SK-N-SH (cell line): ENCODE measurements around the gene CSTPP1. TPM values are rescaled to one million over a fixed set of nuclear protein-coding genes. Genes with fewer than 3 reads are reported as not detected.
A peak's percentile ranks its signal among the peaks of the same experiment; 100 is the strongest.

ENCODE experiments used
- CTCF ChIA-PET: fragments of 300-600, 350-600 bp; formaldehyde crosslinking; extraction: SDS; loops from one replicate; lab custom pipeline; 2021; lab: Yijun Ruan, JAX
- POLR2A ChIA-PET: fragments of 350-600 bp; sonication (Branson Sonifier 250); formaldehyde crosslinking; extraction: SDS; loops from one replicate; lab custom pipeline; 2020; ENCODE audit warnings: antibody characterized with exemption, inconsistent platforms; lab: Yijun Ruan, JAX
- DNase-seq: peaks from one replicate; pipeline ENCODE4 v3.0.0; 2012
- H2AFZ ChIP-seq: fragments of 200-600 bp; sonication (generic); 2 replicates; pipeline ENCODE4 v1.8.1; 2016; ENCODE audit warnings: antibody characterized with exemption, mild to moderate bottlenecking, low read depth
- H3F3A ChIP-seq: fragments of 200-600 bp; sonication (generic); replicated peaks from 2 replicates; pipeline ENCODE3; 2016; ENCODE audit warnings: antibody characterized with exemption, mild to moderate bottlenecking; ENCODE audit not compliant: insufficient read depth
- H3K27ac ChIP-seq, 2 experiments: fragments of 200-500 bp in 1 of 2; fragments of 200-600 bp in 1 of 2; sonication (Bioruptor generic) in 1 of 2; sonication (generic), shearing (Covaris generic) in 1 of 2; 2 replicates each; pipeline versions ENCODE4 v1.5.1 to v1.6.1; 2014 to 2016; ENCODE audit warnings: low read depth in 2 of 2, inconsistent platforms in 1 of 2, low read length in 1 of 2, mild to moderate bottlenecking in 1 of 2, mixed read lengths in 1 of 2
- H3K27me3 ChIP-seq: fragments of 200-600 bp; sonication (generic), shearing (Covaris generic); 2 replicates; pipeline ENCODE4 v1.6.1; 2016; ENCODE audit warnings: mixed run types; ENCODE audit not compliant: insufficient read depth
- H3K36me3 ChIP-seq, 2 experiments: fragments of 200-500 bp in 1 of 2; fragments of 200-600 bp in 1 of 2; sonication (Bioruptor generic) in 1 of 2; sonication (generic) in 1 of 2; replicated peaks in 1 of 2; 2 replicates each; pipeline versions ENCODE3 to v1.5.1; 2014 to 2016; ENCODE audit warnings: low read length in 1 of 2, mild to moderate bottlenecking in 1 of 2; ENCODE audit not compliant: insufficient read depth in 2 of 2, control insufficient read depth in 1 of 2
- H3K4me1 ChIP-seq, 2 experiments: fragments of 200-500 bp in 1 of 2; fragments of 200-600 bp in 1 of 2; sonication (Bioruptor generic) in 1 of 2; sonication (generic), shearing (Covaris generic) in 1 of 2; 2 replicates each; pipeline versions ENCODE4 v1.5.1 to v1.6.1; 2014 to 2016; ENCODE audit warnings: low read depth in 1 of 2, low read length in 1 of 2, mixed run types in 1 of 2; ENCODE audit not compliant: insufficient read depth in 2 of 2, control insufficient read depth in 1 of 2
- H3K4me2 ChIP-seq: fragments of 200-600 bp; sonication (generic), shearing (Covaris generic); 2 replicates; pipeline ENCODE4 v1.6.1; 2017; ENCODE audit warnings: mixed run types
- H3K4me3 ChIP-seq, 2 experiments: fragments of 200-500 bp in 1 of 2; fragments of 200-600 bp in 1 of 2; sonication (Bioruptor generic) in 1 of 2; sonication (generic), shearing (Covaris generic) in 1 of 2; 2 replicates each; pipeline versions ENCODE4 v1.5.1 to v1.8.1; 2014 to 2016; ENCODE audit warnings: low read depth in 2 of 2, inconsistent platforms in 1 of 2, low read length in 1 of 2, mild to moderate bottlenecking in 1 of 2, mixed read lengths in 1 of 2, moderate library complexity in 1 of 2
- H3K79me2 ChIP-seq: fragments of 200-600 bp; sonication (generic); 2 replicates; pipeline ENCODE4 v1.8.1; 2017; ENCODE audit warnings: mild to moderate bottlenecking; ENCODE audit not compliant: insufficient read depth
- H3K9ac ChIP-seq: fragments of 200-600 bp; sonication (generic); 2 replicates; pipeline ENCODE4 v1.6.1; 2017; ENCODE audit warnings: mixed run types
- H3K9me2 ChIP-seq: fragments of 200-600 bp; sonication (generic); 2 replicates; pipeline ENCODE4 v1.6.1; 2017; ENCODE audit warnings: mixed run types
- H3K9me3 ChIP-seq: fragments of 200-600 bp; sonication (generic); 2 replicates; pipeline ENCODE4 v1.6.1; 2017; ENCODE audit warnings: mixed run types, mild to moderate bottlenecking, moderate library complexity
- H4K20me1 ChIP-seq: fragments of 200-600 bp; sonication (generic); 2 replicates; pipeline ENCODE4 v1.6.1; 2017; ENCODE audit warnings: mild to moderate bottlenecking, mixed run types; ENCODE audit not compliant: insufficient read depth
- ELF1 ChIP-seq: IDR thresholded peaks from 2 replicates; pipeline ENCODE4 v1.4.0; 2012
- EP300 ChIP-seq, 2 experiments: IDR thresholded peaks; 2 replicates each; pipeline versions ENCODE4 v1.4.0 to v1.6.1; 2012; ENCODE audit warnings: borderline replicate concordance in 1 of 2, low read depth in 1 of 2, low read length in 1 of 2
- FOXJ3 ChIP-seq: sonication (generic); formaldehyde crosslinking; IDR thresholded peaks from 2 replicates; pipeline ENCODE4 v1.5.1; 2020; ENCODE audit warnings: mild to moderate bottlenecking, missing genetic modification reagents
- FOXM1 ChIP-seq: IDR thresholded peaks from 2 replicates; pipeline ENCODE4 v1.4.0; 2012; ENCODE audit warnings: low read depth, mild to moderate bottlenecking
- GABPA ChIP-seq: IDR thresholded peaks from 2 replicates; pipeline ENCODE4 v1.4.0; 2012; ENCODE audit warnings: low read depth, mild to moderate bottlenecking
- MXI1 ChIP-seq: IDR thresholded peaks from 2 replicates; pipeline ENCODE4 v1.6.1; 2012; ENCODE audit warnings: mild to moderate bottlenecking, low read depth, low read length, improper control_type of control experiment
- NRF1 ChIP-seq: IDR thresholded peaks from 2 replicates; pipeline ENCODE4 v1.6.1; 2012; ENCODE audit warnings: low read depth, mild to moderate bottlenecking, low read length
- RAD21 ChIP-seq: IDR thresholded peaks from 2 replicates; pipeline ENCODE4 v1.6.1; 2012; ENCODE audit warnings: mild to moderate bottlenecking, low read length
- RFX5 ChIP-seq: IDR thresholded peaks from 2 replicates; pipeline ENCODE4 v1.6.1; 2012; ENCODE audit warnings: mild to moderate bottlenecking, improper control_type of control experiment, low read length
- SIN3A ChIP-seq: IDR thresholded peaks from 2 replicates; pipeline ENCODE4 v1.6.1; 2012; ENCODE audit warnings: low read depth, mild to moderate bottlenecking, low read length, moderate library complexity, borderline replicate concordance
- SMC3 ChIP-seq: IDR thresholded peaks from 2 replicates; pipeline ENCODE4 v1.6.1; 2012; ENCODE audit warnings: low read depth, low read length, improper control_type of control experiment
- USF1 ChIP-seq: IDR thresholded peaks from 2 replicates; pipeline ENCODE4 v1.4.0; 2012; ENCODE audit warnings: low read depth, borderline replicate concordance
- YY1 ChIP-seq: IDR thresholded peaks from 2 replicates; pipeline ENCODE4 v1.4.0; 2012; ENCODE audit warnings: low read depth, mild to moderate bottlenecking
- WGBS: methylation state at CpG from one replicate; pipeline ENCODE4 v1.1.6; 2017; ENCODE audit warnings: low lambda C conversion rate; 5-methylcytosine and 5-hydroxymethylcytosine counted together
- polyA plus RNA-seq, 3 experiments: library from polyadenylated mRNA; depleted of rRNA; stranded (reverse); fragments of >200 nt; gene quantifications; 2 replicates each; pipeline ENCODE4 v1.2.3, GENCODE V29; 2012
- TF ChIP-seq, protein P1 (sequence below): IDR thresholded peaks from 2 replicates; pipeline ENCODE4 v1.4.0; 2012; ENCODE audit warnings: low read depth
- TF ChIP-seq, protein P2 (sequence below): fragments of 150-350 bp; IDR thresholded peaks from 2 replicates; pipeline ENCODE4 v1.6.1; 2017; ENCODE audit warnings: antibody characterized with exemption, low read length, low read depth, borderline replicate concordance
- TF ChIP-seq, protein P3 (sequence below): fragments of 150-350 bp; IDR thresholded peaks from 2 replicates; pipeline ENCODE4 v1.6.1; 2016; ENCODE audit warnings: mild to moderate bottlenecking, low read depth, low read length

The CSTPP1 gene
- polyA plus RNA-seq, 1 of the 3 experiments (the other 2 are of a cell fraction), result 85.7 TPM

GRCh38 chr11:46947399-46948077, 11.0 kb downstream of the CSTPP1 start:
- Histone ChIP-seq H3K4me3 (no peak overlapping the region; a peak in 1 of 4 replicates), H2AFZ (no peak overlapping the region), H3K79me2 (peaks cover 33% of the 10 kb centered on the region), H3K4me2 (peak overlapping the region; percentile 66), H3K9ac (no peak overlapping the region; the same call in 1 of the 2 replicates), H3K9me2 (no peaks in the 10 kb centered on the region), H3K4me1 (peaks cover 11 to 26% of the 10 kb centered on the region in 2 experiments), H3F3A (peaks cover 34% of the 10 kb centered on the region), H3K36me3 (peaks cover 6 to 16% of the 10 kb centered on the region in 2 experiments), H3K27ac (peak overlapping the region; percentile 43 to 82), H3K27me3 (no peaks in the 10 kb centered on the region), H3K9me3 (no peaks in the 10 kb centered on the region), H4K20me1 (no peaks in the 10 kb centered on the region)
- TF ChIP-seq FOXJ3 (no peak), YY1 (no peak), SMC3 (no peak), EP300 (IDR thresholded peaks at IDR 0.05; ENCODE audit: borderline replicate concordance in 1 of 2, low read depth in 1 of 2, low read length in 1 of 2) (no peak), RFX5 (no peak), ELF1 (no peak), RAD21 (no peak), SIN3A (no peak), FOXM1 (no peak), NRF1 (no peak), USF1 (no peak), MXI1 (no peak), GABPA (no peak)
- TF ChIP-seq, protein P1, sequence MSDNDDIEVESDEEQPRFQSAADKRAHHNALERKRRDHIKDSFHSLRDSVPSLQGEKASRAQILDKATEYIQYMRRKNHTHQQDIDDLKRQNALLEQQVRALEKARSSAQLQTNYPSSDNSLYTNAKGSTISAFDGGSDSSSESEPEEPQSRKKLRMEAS, result no peak
- TF ChIP-seq, protein P2, sequence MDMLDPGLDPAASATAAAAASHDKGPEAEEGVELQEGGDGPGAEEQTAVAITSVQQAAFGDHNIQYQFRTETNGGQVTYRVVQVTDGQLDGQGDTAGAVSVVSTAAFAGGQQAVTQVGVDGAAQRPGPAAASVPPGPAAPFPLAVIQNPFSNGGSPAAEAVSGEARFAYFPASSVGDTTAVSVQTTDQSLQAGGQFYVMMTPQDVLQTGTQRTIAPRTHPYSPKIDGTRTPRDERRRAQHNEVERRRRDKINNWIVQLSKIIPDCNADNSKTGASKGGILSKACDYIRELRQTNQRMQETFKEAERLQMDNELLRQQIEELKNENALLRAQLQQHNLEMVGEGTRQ, result no peak
- TF ChIP-seq, protein P3, sequence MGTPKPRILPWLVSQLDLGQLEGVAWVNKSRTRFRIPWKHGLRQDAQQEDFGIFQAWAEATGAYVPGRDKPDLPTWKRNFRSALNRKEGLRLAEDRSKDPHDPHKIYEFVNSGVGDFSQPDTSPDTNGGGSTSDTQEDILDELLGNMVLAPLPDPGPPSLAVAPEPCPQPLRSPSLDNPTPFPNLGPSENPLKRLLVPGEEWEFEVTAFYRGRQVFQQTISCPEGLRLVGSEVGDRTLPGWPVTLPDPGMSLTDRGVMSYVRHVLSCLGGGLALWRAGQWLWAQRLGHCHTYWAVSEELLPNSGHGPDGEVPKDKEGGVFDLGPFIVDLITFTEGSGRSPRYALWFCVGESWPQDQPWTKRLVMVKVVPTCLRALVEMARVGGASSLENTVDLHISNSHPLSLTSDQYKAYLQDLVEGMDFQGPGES, result no peak
- no peak for DNase-seq
- WGBS, result 69% methylated on average over 3 of the region's 3 CpGs
- ChIA-PET POLR2A (no interaction called here), CTCF (interaction anchor here (1.4 to 2.2 kb wide), 2 partner anchors 28 to 206 kb away, joined by 4 to 7 read pairs; no protein-coding TSS in a partner anchor)
